GM19372 (cell line): ENCODE results near the gene IBA57.
"Not testable (repeated sequence)": the region's sequence is repeated elsewhere in the genome, so short reads cannot be mapped to it uniquely, and the experiment has no call there.

Experiments used
- ATAC-seq: cut with Tn5 transposase; IDR thresholded peaks from one replicate; pipeline ENCODE4 v1.9.1; 2021; ENCODE audit warnings: mild to moderate bottlenecking, low read depth, moderate library complexity; ENCODE audit not compliant: unreplicated experiment

The IBA57 gene

DNA sequence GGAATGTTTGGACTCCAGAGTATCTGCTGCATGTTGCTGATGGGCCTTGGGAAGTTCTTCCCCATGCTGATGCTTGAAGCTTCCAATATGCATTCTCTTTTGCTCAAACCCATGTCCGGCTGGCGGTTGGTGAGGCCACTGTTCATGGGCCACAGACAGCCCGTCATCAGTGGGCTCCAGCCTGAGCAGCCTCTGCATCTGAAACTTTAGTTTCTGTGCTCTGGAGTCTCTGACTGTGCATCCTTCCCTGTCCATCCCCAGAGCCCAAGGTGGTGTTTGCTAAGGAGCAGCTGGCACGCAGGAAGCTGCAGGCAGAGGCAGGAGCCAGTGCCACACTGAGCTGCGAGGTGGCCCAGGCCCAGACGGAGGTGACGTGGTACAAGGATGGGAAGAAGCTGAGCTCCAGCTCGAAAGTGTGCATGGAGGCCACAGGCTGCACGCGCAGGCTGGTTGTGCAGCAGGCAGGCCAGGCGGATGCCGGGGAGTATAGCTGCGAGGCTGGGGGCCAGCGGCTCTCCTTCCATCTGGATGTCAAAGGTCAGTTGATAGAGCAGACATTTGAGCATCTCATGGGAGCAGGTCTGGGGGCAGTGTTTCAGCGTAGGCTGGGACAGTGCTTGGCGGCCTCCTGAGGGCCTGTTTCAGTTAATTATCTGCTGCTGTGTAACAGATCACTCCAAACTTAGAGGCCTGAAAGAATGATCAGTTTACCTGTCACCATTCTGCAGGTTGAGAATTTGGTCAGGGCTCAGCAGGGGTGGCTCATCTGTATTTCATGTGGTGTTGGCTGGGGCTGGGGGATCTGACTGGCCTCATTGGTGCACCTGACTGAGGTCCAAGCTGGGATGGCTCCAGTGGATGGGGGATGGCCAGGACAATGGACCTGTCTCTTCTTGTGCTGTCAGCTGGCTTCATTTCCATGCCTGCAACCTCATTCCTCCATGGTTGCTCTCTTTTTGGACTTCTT lies 58.9 kb downstream of the IBA57 start:
- ATAC-seq: no peak

DNA sequence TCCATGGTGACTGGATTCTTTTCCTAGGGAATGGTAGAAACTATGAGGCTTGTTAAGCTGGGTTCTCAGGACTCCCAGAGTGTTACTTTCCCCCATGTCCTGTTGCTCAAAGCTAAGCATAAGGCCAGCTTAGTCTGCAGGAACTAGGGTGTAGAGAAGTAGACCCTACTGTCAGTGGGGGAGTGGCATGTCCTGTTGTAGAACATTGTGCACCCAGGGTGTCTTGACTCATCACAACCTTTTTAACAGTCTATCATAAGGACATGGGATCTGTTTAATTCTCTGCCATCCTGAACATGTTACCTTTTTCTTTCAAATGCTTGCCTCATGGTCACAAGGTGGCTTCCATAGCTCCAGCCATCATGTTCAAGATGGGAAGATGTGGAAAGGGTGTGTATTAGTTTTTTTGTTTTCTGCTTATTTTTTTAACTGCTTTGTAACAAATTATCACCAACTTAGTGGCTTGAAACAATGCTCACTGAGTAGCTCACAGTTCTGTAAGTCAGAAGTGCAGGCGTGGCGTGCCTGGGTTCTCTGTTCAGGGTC lies 59.6 kb downstream of the IBA57 start:
- no peak for ATAC-seq

DNA sequence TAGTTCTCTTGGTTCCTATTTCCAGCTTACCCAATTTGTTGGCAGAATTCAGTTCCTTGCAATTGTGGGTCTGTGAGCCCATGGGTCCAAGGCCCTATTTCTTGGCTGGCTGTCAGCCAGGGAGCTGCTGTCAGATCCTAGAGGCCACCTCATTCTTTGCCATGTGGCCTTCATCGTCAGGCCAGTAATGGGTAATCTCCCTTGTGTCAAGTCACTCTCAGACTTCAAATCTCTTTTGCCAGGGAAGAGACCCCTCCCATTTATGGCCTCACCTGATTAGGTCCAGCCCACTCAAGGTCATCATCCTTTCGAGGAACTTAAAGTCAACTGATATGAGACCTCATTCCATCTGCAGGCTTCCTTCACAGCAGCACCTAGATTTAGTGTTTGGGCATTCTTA lies 60.1 kb downstream of the IBA57 start:
- no peak for ATAC-seq

DNA sequence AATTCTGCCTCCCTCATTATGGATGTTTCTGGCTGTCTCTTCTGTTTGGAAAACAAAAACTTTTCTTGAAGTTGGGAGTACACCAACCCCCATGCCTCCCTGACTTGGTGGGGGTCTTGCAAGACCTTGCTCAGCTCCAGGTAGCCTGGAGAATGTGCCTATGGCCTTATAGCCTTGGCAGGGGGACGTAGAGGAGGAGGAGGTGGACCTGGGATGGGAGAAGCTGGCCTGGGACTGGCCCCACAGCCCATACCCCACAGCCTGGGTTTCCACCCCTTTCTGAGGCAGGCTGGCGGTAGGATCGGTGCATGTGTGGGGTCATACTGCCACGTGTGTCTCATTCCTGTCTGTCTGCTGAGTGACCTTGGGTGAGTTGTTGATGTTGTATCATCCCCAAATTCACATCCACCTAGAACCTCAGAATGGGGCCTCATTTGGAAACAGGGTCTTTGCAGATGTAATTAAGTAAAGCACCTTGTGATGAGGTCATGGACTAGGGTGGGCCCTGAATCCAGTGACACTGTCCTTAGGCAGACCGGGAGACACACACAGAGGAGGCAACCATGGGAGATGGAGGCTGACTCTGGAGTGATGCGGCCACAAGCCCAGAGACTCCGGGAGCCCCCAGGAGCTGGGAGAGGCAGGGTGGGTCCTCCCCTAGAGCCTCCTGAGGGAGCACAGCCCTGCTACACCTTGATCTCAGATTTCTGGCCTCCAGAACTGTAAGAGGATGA lies 60.7 kb downstream of the IBA57 start:
- ATAC-seq: no peak

DNA sequence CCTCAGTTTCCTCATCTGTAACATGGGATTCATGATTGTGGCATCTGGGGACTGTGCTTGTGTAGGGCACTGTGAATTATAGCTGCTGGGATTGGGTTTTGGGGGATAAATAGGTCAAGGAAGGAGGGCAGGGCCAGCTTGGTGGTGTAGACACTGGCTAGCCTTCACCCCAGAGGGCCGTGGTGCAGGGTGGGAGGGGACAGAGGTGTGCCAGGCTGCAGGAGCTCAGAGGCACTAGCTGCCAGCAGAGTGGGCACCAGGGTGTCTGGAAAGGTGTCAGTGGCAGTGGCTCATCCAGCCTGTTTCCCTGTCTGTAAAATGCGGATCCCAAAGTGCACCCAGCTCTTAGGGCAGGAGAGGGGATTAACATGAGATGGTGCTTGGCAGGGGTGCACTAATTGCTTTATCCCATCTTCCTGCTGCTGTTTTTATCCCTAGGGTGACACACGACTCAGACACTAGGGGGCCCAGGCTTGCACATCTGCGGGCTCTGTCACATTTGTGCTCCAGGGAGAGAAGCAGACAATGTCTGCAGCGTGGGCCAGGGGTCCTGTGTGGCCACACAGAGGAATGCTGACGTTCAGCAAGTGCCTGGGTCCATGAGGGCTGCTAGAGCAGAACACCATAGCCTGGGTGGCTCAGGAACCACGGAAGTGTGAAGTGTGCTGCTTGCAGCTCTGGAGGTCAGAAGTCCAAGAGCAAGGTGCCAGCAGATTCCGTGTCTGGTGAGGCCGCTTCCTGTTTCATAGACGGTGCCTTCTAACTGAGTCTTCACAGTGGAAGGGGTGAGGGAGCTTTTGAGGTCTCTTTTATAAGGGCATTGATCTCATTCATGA lies 61.6 kb downstream of the IBA57 start:
- ATAC-seq: no peak

DNA sequence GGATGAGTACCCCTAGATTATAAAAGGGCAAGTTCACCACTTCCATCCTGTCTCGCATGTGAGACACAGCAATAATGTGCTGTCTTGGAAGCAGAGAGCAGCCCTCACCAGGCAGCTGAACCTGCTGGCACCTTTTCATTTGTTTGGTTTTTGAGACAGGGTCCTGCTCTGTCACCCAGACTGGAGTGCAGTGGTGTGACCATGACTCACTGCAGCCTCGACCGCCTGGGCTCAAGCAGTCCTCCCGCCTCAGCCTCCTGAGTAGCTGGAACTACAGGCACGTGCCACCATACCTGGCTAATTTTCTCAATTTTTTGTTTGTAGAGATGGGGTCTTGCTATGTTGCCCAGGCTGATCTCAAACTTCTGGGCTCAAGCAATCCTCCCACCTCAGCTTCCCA lies 62.5 kb downstream of the IBA57 start:
- ATAC-seq: not testable (repeated sequence)

DNA sequence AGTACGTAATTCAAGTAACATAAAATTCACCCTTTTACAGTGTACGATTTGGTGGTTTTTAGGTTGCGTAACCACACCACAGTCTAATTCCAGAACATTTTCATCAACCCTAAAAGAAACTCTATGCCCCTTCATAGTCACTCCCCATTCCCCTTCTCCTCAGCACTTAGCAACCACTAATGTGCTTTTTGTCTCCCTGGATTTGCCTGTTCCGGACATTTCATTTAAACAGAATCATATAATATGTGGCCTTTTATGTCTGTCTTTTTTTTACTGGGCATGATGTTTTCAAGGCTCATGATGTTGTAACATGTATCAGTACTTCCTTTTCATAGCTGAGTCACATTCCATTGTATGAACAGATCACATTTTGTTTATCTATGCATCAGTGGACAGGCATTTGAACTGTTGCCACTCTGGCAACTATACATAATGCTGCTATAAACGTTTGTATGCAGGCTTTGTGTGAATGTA lies 63.0 kb downstream of the IBA57 start:
- no peak for ATAC-seq

DNA sequence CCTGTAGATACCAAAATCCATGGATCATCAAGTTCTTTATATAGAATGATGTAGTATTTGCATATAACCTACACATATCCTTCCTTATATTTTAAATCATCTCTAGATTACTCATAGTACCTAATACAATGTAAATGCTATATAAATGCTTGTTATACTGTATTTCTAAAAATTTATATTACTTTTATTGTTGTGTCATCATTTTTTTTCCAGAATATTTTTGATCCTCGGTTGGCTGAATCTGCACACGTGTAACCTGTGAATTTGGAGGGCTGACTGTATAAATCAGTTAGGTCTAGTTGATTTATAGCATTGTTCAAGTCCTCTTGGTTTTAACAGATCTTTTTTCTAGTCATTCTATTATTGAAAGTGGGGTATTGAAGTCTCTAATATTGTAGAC lies 65.6 kb downstream of the IBA57 start:
- ATAC-seq: no peak
